Keratinocyte (primary cell): Measurements from ENCODE around the gene MRPL50. TPM values are rescaled to one million over a fixed set of nuclear protein-coding genes. Genes with fewer than 3 reads are reported as not detected.

Source experiments
- DNase-seq: peaks from one replicate; pipeline ENCODE4 v3.0.0-alpha.2; 2011; ENCODE audit warnings: low read depth, missing footprints, low spot score
- FAIRE-seq: peaks from 2 replicates; lab custom pipeline; 2011; peaks lifted over from hg19 to GRCh38; lab: Jason Lieb, UNC
- H2AFZ ChIP-seq: 2 replicates; pipeline ENCODE4 v1.6.0; 2012; ENCODE audit warnings: low read length, control low read depth, inconsistent platforms; ENCODE audit not compliant: control insufficient read depth
- H3K27ac ChIP-seq: 2 replicates; pipeline ENCODE4 v1.5.1; 2011; ENCODE audit warnings: low read length; ENCODE audit not compliant: control insufficient read depth, insufficient read depth
- H3K27me3 ChIP-seq: 3 replicates; pipeline ENCODE4 v1.6.0; 2011; ENCODE audit warnings: low read length; ENCODE audit not compliant: control insufficient read depth, insufficient read depth; ENCODE audit errors: extremely low read depth
- H3K36me3 ChIP-seq, 2 experiments: 2 replicates in 1 of 2; 3 replicates in 1 of 2; pipeline ENCODE4 v1.5.1; 2011; ENCODE audit warnings: low read length in 2 of 2, mild to moderate bottlenecking in 1 of 2; ENCODE audit not compliant: control insufficient read depth in 2 of 2, insufficient read depth in 2 of 2; ENCODE audit errors: extremely low read depth in 1 of 2
- H3K4me1 ChIP-seq: 3 replicates; pipeline ENCODE4 v1.5.1; 2011; ENCODE audit warnings: low read length; ENCODE audit not compliant: control insufficient read depth, insufficient read depth; ENCODE audit errors: extremely low read depth
- H3K4me2 ChIP-seq: 3 replicates; pipeline ENCODE4 v1.6.0; 2011; ENCODE audit warnings: low read depth, low read length; ENCODE audit not compliant: control insufficient read depth, insufficient read depth; ENCODE audit errors: extremely low read depth
- H3K4me3 ChIP-seq, 3 experiments: fragments of 200-600 bp in 1 of 3; sonication (generic) in 1 of 3; 2 replicates in 2 of 3; 3 replicates in 1 of 3; pipeline ENCODE4 v1.5.1; 2011 to 2016; ENCODE audit warnings: low read length in 3 of 3, mild to moderate bottlenecking in 3 of 3, control low read depth in 2 of 3, inconsistent platforms in 1 of 3, low read depth in 1 of 3, mixed read lengths in 1 of 3, mixed run types in 1 of 3, moderate library complexity in 1 of 3; ENCODE audit not compliant: control insufficient read depth in 2 of 3, insufficient read depth in 2 of 3; ENCODE audit errors: extremely low read depth in 1 of 3
- H3K79me2 ChIP-seq: 2 replicates; pipeline ENCODE4 v1.6.0; 2012; ENCODE audit warnings: low read length; ENCODE audit not compliant: control insufficient read depth, insufficient read depth
- H3K9ac ChIP-seq: 3 replicates; pipeline ENCODE4 v1.6.0; 2011; ENCODE audit warnings: low read length; ENCODE audit not compliant: control insufficient read depth, insufficient read depth; ENCODE audit errors: extremely low read depth
- H3K9me1 ChIP-seq: 3 replicates; pipeline ENCODE4 v1.6.0; 2011; ENCODE audit warnings: low read length; ENCODE audit not compliant: control insufficient read depth, insufficient read depth; ENCODE audit errors: extremely low read depth
- H3K9me3 ChIP-seq: 2 replicates; pipeline ENCODE4 v1.5.1; 2012; ENCODE audit warnings: low read depth, low read length; ENCODE audit not compliant: control insufficient read depth
- H4K20me1 ChIP-seq: 3 replicates; pipeline ENCODE4 v1.6.0; 2011; ENCODE audit warnings: low read length; ENCODE audit not compliant: control insufficient read depth, insufficient read depth; ENCODE audit errors: extremely low read depth
- CTCF ChIP-seq, 3 experiments: IDR thresholded peaks in 1 of 3; conservative IDR thresholded peaks in 1 of 3; optimal IDR thresholded peaks in 1 of 3; 2 replicates in 2 of 3; 3 replicates in 1 of 3; pipeline versions ENCODE3 to v1.5.1; 2011; ENCODE audit warnings: low read length in 3 of 3, mild to moderate bottlenecking in 3 of 3, moderate library complexity in 2 of 3, control low read depth in 1 of 3, inconsistent platforms in 1 of 3; ENCODE audit not compliant: insufficient read depth in 2 of 3; ENCODE audit errors: extremely low read depth in 1 of 3
- EZH2 ChIP-seq: IDR thresholded peaks from one replicate; pipeline ENCODE4 v1.6.1; 2012; ENCODE audit warnings: inconsistent platforms, mild to moderate bottlenecking, low read length, moderate library complexity
- dilution Hi-C: fragments of 300-500 bp; cut with MboI; formaldehyde crosslinking; loops from one replicate; pipeline ENCODE4 v1.7.0; 2020; ENCODE audit warnings: low sequenced_read_pairs; ENCODE audit not compliant: extremely low pct_ligation_motif_present
- polyA plus RNA-seq, 5 experiments: library from polyadenylated mRNA; depleted of rRNA in 3 of 5; stranded (reverse) in 3 of 5; stranded (forward) in 1 of 5; unstranded in 1 of 5; fragments of >200 nt; gene quantifications; 1 replicate in 1 of 5; 2 replicates in 3 of 5; 3 replicates in 1 of 5; pipeline versions ENCODE4 v1.2.1 to v1.2.3, GENCODE V29; 2011 to 2012; ENCODE audit warnings: missing spikeins in 2 of 5, low read depth in 1 of 5, low replicate concordance in 1 of 5

The MRPL50 gene
- polyA plus RNA-seq, 1 donor (not counting 4 experiments of a cell fraction or from before 2014, with no cell fraction given): 24.0 TPM

- Histone ChIP-seq H2AFZ (no peak overlapping the region), H3K27me3 (no peaks in the 10 kb centered on the region), H3K9me1 (no peaks in the 10 kb centered on the region), H3K9me3 (no peaks in the 10 kb centered on the region), H3K36me3 (no peaks in the 10 kb centered on the region), H3K4me3 (no peak overlapping the region), H4K20me1 (no peaks in the 10 kb centered on the region), H3K4me2 (no peak overlapping the region), H3K79me2 (no peaks in the 10 kb centered on the region), H3K9ac (no peak overlapping the region), H3K27ac (no peak overlapping the region), H3K4me1 (no peaks in the 10 kb centered on the region)
- dilution Hi-C loops: no loop called here
- FAIRE-seq (no peak), DNase-seq (no peak)
- TF ChIP-seq EZH2 (no peak), CTCF (optimal IDR thresholded peaks at IDR 0.05 in 1 of 3, IDR thresholded peaks at IDR 0.05 in 1 of 3, conservative IDR thresholded peaks at IDR 0.05 in 1 of 3; ENCODE audit: extremely low read depth in 1 of 3, insufficient read depth in 2 of 3, low read length in 3 of 3) (no peak)
Measured at GRCh38 chr9:101442736-101443135, 44.3 kb upstream of the MRPL50 start.

GRCh38 chr9:101442318-101442717 is 43.9 kb upstream of the MRPL50 start:
- Histone ChIP-seq H3K27me3 (no peaks in the 10 kb centered on the region), H4K20me1 (no peaks in the 10 kb centered on the region), H3K79me2 (no peaks in the 10 kb centered on the region), H3K27ac (no peak overlapping the region), H3K4me2 (no peak overlapping the region), H3K9me1 (no peaks in the 10 kb centered on the region), H3K36me3 (no peaks in the 10 kb centered on the region), H3K4me3 (no peak overlapping the region), H3K9me3 (no peaks in the 10 kb centered on the region), H2AFZ (no peak overlapping the region), H3K9ac (no peak overlapping the region), H3K4me1 (no peaks in the 10 kb centered on the region)
- DNase-seq: no peak
- no peak for TF ChIP-seq EZH2
- no peak for TF ChIP-seq CTCF (optimal IDR thresholded peaks at IDR 0.05 in 1 of 3, IDR thresholded peaks at IDR 0.05 in 1 of 3, conservative IDR thresholded peaks at IDR 0.05 in 1 of 3; ENCODE audit: extremely low read depth in 1 of 3, insufficient read depth in 2 of 3, low read length in 3 of 3)
- FAIRE-seq: no peak
- dilution Hi-C loops: no loop called here
